Ovary (tissue), 3 donors: ENCODE results near the gene EHHADH.
"Not testable (repeated sequence)": the region's sequence is repeated elsewhere in the genome, so short reads cannot be mapped to it uniquely, and the experiment has no call there.

ENCODE experiments used
- POLR2A ChIP-seq: fragments of 450-650 bp; IDR thresholded peaks from one replicate; pipeline ENCODE4 v1.6.1; 2017; ENCODE audit warnings: antibody characterized with exemption, mild to moderate bottlenecking, moderate library complexity
- TF ChIP-seq, protein P1 (sequence below), 3 donors: fragments of 450-650 bp in 2 of 3; fragments of 200-600 bp in 1 of 3; IDR thresholded peaks; one replicate each; pipeline versions ENCODE4 v1.5.1 to v1.8.0; 2016 to 2022; ENCODE audit warnings: antibody characterized with exemption in 3 of 3, mild to moderate bottlenecking in 1 of 3
- donor health status: DM: no; HTN: no; CAD: no.

DNA sequence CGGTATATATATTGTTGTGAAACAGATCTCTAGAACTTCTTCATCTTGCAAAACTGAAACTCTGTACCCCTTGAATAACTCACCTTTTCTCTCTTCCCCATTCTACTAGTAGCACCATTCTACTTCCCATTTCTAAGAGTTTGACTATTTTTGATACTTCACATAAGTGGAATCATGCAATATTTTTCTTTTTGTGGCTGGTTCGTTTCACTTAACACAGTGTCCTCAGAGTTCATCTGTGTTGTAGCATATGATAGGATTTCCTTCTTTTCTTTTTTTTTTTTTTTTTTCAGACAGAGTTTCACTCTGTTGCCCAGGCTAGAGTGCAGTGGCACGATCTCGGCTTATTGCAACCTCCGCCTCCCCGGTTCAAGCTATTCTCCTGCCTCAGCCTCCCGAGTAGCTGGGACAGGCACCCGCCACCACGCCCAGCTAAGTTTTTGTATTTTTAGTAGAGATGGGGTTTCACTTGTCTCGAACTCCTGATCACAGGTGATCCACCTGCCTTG is 46.1 kb upstream of the EHHADH start:
- TF ChIP-seq, protein P1, sequence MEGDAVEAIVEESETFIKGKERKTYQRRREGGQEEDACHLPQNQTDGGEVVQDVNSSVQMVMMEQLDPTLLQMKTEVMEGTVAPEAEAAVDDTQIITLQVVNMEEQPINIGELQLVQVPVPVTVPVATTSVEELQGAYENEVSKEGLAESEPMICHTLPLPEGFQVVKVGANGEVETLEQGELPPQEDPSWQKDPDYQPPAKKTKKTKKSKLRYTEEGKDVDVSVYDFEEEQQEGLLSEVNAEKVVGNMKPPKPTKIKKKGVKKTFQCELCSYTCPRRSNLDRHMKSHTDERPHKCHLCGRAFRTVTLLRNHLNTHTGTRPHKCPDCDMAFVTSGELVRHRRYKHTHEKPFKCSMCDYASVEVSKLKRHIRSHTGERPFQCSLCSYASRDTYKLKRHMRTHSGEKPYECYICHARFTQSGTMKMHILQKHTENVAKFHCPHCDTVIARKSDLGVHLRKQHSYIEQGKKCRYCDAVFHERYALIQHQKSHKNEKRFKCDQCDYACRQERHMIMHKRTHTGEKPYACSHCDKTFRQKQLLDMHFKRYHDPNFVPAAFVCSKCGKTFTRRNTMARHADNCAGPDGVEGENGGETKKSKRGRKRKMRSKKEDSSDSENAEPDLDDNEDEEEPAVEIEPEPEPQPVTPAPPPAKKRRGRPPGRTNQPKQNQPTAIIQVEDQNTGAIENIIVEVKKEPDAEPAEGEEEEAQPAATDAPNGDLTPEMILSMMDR (IDR thresholded peaks at IDR 0.05), result not testable (repeated sequence)
- TF ChIP-seq POLR2A, result not testable (repeated sequence)
